ENCODE data around the gene BMP2K.

Gene BMP2K

GRCh38 chr4:78922207-78922606 lies 146.1 kb downstream of the BMP2K start:
- Histone ChIP-seq H3K9me2 (replicated peaks; ENCODE audit: control insufficient read depth, low read length) (no peaks in the 10 kb centered on the region), H3K27ac (ENCODE audit: low read depth, low read length) (no peak overlapping the region), H3K9me3 (ENCODE audit: control insufficient read depth, insufficient read depth, low read length) (no peaks in the 10 kb centered on the region), H3K4me2 (ENCODE audit: low read length) (no peak overlapping the region), H3K36me3 (ENCODE audit: control insufficient read depth, low read length) (peaks cover 48% of the 10 kb centered on the region), H3F3A (ENCODE audit: control insufficient read depth, insufficient read depth) (no peaks in the 10 kb centered on the region), H3K4me3 (ENCODE audit: low read length) (no peak overlapping the region), H3K27me3 (ENCODE audit: control insufficient read depth, low read length) (no peaks in the 10 kb centered on the region), H3K79me2 (ENCODE audit: control insufficient read depth, low read length) (no peaks in the 10 kb centered on the region), H4K20me1 (ENCODE audit: control insufficient read depth, insufficient read depth, low read depth, low read length) (no peaks in the 10 kb centered on the region), H3K4me1 (ENCODE audit: control insufficient read depth, low read length) (no peaks in the 10 kb centered on the region)
- no peak for TF ChIP-seq CTCF (IDR thresholded peaks at IDR 0.05; ENCODE audit: low read depth, low read length, poor library complexity, severe bottlenecking)
- TF ChIP-seq EZH2phosphoT487 (IDR thresholded peaks at IDR 0.05; ENCODE audit: borderline replicate concordance, low read length), result no peak

GRCh38 chr4:78923464-78924312 lies 147.5 kb downstream of the BMP2K start:
- no peak overlapping the region for H3K27ac ChIP-seq (ENCODE audit: low read depth, low read length)
- TF ChIP-seq CTCF (IDR thresholded peaks at IDR 0.05; ENCODE audit: low read depth, low read length, poor library complexity, severe bottlenecking) (no peak), EZH2phosphoT487 (IDR thresholded peaks at IDR 0.05; ENCODE audit: borderline replicate concordance, low read length) (no peak)
- no peaks in the 10 kb centered on the region for H3F3A ChIP-seq (ENCODE audit: control insufficient read depth, insufficient read depth)
- no peaks in the 10 kb centered on the region for H3K9me3 ChIP-seq (ENCODE audit: control insufficient read depth, insufficient read depth, low read length)
- no peaks in the 10 kb centered on the region for H3K27me3 ChIP-seq (ENCODE audit: control insufficient read depth, low read length)
- no peak overlapping the region for H3K4me3 ChIP-seq (ENCODE audit: low read length)
- H3K9me2 ChIP-seq (replicated peaks; ENCODE audit: control insufficient read depth, low read length), result no peaks in the 10 kb centered on the region
- no peaks in the 10 kb centered on the region for H4K20me1 ChIP-seq (ENCODE audit: control insufficient read depth, insufficient read depth, low read depth, low read length)
- H3K4me2 ChIP-seq (ENCODE audit: low read length), result no peak overlapping the region
- no peaks in the 10 kb centered on the region for H3K4me1 ChIP-seq (ENCODE audit: control insufficient read depth, low read length)
- no peaks in the 10 kb centered on the region for H3K79me2 ChIP-seq (ENCODE audit: control insufficient read depth, low read length)
- peaks cover 44% of the 10 kb centered on the region for H3K36me3 ChIP-seq (ENCODE audit: control insufficient read depth, low read length)

- Histone ChIP-seq H3K79me2 (ENCODE audit: control insufficient read depth, low read length) (no peaks in the 10 kb centered on the region), H4K20me1 (ENCODE audit: control insufficient read depth, insufficient read depth, low read depth, low read length) (no peaks in the 10 kb centered on the region), H3K4me1 (ENCODE audit: control insufficient read depth, low read length) (no peaks in the 10 kb centered on the region), H3K9me3 (ENCODE audit: control insufficient read depth, insufficient read depth, low read length) (no peaks in the 10 kb centered on the region), H3K9me2 (replicated peaks; ENCODE audit: control insufficient read depth, low read length) (no peaks in the 10 kb centered on the region), H3F3A (ENCODE audit: control insufficient read depth, insufficient read depth) (no peaks in the 10 kb centered on the region), H3K4me3 (ENCODE audit: low read length) (no peak overlapping the region), H3K27ac (ENCODE audit: low read depth, low read length) (no peak overlapping the region), H3K4me2 (ENCODE audit: low read length) (no peak overlapping the region), H3K36me3 (ENCODE audit: control insufficient read depth, low read length) (peaks cover 49% of the 10 kb centered on the region), H3K27me3 (ENCODE audit: control insufficient read depth, low read length) (no peaks in the 10 kb centered on the region)
- TF ChIP-seq EZH2phosphoT487 (IDR thresholded peaks at IDR 0.05; ENCODE audit: borderline replicate concordance, low read length) (no peak), CTCF (IDR thresholded peaks at IDR 0.05; ENCODE audit: low read depth, low read length, poor library complexity, severe bottlenecking) (no peak)
Observed at GRCh38 chr4:78926826-78927225, 150.7 kb downstream of the BMP2K start.

Measured in DOHH2 (cell line).